HG02588 (cell line): Measurements from ENCODE around the gene IGFBP1.
"Not testable (repeated sequence)": the region's sequence is repeated elsewhere in the genome, so short reads cannot be mapped to it uniquely, and the experiment has no call there.

Experiments
- ATAC-seq: cut with Tn5 transposase; IDR thresholded peaks from one replicate; pipeline ENCODE4 v1.9.1; 2021; ENCODE audit warnings: mild to moderate bottlenecking, moderate library complexity; ENCODE audit not compliant: unreplicated experiment

The IGFBP1 gene

DNA sequence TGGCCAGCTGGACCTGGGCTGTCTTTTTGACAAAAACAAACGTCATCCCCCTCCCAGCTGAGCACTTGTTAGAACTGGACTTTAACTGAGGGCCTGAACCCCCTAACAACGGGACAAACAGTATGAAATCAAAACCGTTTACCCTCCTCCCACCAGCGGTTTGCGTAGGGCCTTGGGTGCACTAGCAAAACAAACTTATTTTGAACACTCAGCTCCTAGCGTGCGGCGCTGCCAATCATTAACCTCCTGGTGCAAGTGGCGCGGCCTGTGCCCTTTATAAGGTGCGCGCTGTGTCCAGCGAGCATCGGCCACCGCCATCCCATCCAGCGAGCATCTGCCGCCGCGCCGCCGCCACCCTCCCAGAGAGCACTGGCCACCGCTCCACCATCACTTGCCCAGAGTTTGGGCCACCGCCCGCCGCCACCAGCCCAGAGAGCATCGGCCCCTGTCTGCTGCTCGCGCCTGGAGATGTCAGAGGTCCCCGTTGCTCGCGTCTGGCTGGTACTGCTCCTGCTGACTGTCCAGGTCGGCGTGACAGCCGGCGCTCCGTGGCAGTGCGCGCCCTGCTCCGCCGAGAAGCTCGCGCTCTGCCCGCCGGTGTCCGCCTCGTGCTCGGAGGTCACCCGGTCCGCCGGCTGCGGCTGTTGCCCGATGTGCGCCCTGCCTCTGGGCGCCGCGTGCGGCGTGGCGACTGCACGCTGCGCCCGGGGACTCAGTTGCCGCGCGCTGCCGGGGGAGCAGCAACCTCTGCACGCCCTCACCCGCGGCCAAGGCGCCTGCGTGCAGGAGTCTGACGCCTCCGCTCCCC lies at the start of gene IGFBP1:
Gene IGFBP1, plus strand, starts transcription at position 304 of the 808 bp plus-strand sequence. Its CDS starts 165 bp downstream, at position 469.
- ATAC-seq, result no peak

DNA sequence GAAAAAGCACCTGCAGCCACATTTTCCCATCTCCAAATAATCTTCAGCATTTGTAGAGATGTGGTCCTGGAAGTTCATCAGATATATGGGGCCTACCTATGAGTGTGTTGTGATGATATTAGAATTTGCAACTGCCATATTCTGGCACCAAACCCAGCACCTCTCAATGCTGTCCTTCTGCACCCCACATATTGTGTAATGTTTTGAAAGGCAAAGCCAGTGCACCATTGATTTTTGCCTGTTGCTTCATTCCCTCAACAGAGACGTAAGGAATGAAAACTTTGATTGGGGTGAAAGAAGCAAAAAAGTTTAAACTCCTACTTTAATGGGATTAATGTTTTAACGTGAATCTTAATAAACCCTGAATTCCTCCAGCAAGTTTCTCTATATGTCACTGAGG lies 49.4 kb upstream of the IGFBP1 start:
- ATAC-seq, result not testable (repeated sequence)

DNA sequence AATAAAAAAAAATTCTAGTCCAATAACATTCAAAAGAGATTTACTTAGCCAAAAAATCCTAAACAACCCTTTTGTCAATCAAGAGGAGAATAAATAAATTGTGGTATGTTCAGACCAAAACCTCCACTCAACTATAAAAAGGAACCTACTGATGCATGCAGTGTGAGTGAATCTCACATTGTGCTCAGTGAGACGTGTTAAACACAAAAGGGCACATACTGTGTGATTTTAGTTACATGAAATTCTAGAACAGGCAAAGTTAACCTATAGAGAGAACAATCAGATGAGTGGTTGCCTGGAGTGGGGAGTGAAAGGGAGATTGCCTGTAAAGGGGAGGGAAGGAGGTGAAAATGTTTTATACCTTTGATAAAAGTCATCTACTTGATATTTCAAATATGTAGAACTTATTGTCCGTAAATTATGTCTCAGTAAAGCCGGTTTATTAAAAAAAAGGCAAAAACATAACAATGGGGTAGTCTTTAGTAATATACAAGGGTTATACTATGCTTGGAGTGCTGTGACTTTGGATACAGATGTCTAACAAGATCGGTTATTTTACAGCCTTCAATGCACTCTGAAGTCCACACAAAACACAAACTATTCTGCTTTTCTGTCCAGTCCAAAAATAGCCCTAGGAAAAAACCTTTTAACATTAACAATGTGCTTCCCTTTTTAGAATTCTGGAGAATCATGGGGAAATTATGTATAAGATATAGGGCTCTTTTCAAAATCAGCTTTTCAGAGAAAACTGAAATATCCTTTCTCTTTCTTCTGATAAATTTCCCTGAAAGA lies 46.2 kb upstream of the IGFBP1 start:
- not testable (repeated sequence) for ATAC-seq

DNA sequence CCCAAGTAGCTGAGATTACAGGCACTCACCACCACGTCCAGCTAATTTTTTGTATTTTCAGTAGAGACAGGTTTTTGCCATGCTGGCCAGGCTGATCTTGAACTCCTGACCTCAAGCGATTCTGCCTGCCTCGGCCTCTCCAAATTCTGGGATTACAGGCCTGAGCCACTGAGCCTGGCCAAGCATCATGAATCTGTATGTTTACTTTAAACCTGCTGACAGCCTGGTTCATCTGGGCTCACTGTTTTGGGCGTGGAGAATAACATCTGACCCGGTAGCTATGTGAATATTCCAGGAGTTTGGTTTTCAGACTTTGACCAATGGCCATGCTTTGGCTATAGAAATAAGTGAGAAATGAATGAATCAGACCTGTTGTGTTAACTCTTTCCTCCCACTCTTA lies 41.8 kb upstream of the IGFBP1 start:
- not testable (repeated sequence) for ATAC-seq

DNA sequence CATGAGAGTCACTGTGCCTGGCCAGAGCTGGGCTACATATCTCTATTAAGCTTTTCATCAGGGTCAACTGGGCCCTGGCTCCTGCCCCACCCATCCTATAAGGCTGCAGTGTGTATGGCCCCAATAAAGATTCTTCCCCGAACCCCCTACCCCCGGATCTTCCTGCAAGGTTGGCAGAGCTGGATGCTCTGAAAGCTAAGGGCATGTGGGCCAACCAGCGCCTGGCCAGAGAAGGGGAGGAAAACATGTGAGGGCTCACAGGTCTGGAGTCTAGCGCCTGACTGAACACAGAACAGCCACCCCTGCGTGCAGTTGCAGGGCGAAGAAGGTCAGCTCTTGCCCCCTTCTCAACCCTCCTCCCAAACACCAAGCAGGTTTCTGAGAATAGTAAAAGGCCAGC lies 39.6 kb upstream of the IGFBP1 start:
- not testable (repeated sequence) for ATAC-seq

DNA sequence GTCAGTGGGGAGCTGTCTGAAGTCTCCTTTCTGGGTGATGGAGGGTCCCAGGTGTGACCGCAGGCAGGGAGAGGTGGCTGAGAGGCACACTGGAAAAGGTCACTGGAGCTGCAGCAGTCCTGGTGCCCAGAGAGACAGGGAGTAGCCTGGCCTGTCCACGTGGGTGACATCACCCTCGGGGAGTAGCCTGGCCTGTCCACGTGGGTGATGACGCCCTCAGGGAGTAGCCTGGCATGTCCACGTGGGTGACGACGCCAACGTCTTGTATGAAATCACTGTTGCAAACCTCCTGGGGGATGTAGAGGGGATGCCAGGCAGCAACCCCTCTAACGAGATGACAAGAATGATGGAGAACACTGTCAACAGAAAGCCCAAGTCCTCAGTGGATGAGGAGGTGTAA lies 35.3 kb upstream of the IGFBP1 start:
- ATAC-seq, result not testable (repeated sequence)

DNA sequence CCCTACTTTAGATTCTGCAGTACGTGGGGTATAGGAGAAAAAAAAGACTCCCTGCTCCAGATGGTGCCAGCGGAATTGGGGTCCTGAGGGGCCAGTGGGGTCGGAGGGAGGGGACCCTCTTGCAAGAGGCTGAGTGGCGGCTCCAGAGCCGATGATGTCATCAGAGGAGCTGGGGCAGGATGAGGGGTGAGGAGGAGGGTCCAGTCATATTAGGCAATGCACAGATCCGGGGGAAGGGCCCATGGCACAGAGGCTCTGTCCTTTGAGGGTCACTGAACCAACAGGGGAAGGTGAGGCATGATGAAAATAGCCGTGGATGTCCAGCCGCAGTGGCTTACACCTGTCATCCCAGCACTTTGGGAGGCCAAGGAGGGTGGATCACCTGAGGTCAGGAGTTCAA lies 34.8 kb upstream of the IGFBP1 start:
- not testable (repeated sequence) for ATAC-seq

DNA sequence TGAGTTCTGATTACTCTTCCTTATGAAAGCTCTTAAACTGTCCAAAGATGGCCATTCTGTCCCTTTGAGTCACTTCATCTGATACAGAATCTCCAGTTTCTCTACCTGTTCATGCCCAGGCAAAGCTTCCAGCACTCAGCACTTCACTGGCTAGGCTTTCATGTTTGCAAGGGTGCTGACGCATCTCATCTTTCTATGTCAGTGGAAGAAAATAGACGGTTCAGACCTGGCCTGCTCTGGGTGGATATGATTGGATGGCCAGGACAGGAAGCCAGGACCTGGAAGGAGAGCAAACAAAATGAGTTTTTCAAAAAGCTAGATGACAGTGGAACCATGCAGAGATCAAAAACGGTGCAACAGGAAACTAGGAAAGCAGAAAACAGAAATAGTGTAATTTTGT lies 32.6 kb upstream of the IGFBP1 start:
- not testable (repeated sequence) for ATAC-seq

DNA sequence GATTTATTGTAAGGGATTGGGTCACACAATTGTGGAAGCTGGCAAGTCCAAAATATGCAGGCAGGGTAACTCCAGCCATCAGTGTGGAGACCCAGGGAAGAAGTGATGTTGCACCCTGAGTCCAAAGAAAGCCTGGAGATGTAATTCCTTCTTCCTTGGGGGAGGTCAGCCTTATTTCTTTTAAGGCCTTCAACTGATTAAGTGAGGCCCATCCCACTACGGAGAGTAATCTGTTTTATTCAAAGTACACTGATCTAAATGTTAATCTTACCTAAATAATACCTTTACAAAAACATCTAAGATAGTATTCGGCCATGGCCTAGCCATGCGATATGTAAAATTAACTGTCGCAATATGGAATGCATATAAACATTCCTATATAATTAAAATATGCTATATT lies 31.4 kb upstream of the IGFBP1 start:
- not testable (repeated sequence) for ATAC-seq

DNA sequence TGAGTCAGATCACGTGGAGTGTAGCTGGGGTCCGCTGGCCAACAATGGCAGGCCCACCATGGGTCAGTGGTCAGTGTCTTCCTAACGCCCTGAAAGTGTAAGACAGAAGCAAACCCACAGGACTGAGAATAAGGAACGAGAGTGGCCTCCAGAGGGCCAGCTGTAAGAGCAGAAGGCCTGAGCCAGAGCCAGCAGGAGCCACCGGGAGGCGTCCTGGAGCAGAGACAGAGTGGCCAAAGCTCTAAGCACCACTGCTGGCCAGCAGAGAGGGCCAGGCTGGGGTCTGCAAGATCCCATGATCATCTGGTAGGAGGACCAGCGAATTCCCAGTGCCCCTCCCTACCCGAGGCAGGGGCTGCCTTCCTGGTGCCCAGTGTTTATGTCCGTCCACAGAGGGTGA lies 24.6 kb upstream of the IGFBP1 start:
- no peak for ATAC-seq

DNA sequence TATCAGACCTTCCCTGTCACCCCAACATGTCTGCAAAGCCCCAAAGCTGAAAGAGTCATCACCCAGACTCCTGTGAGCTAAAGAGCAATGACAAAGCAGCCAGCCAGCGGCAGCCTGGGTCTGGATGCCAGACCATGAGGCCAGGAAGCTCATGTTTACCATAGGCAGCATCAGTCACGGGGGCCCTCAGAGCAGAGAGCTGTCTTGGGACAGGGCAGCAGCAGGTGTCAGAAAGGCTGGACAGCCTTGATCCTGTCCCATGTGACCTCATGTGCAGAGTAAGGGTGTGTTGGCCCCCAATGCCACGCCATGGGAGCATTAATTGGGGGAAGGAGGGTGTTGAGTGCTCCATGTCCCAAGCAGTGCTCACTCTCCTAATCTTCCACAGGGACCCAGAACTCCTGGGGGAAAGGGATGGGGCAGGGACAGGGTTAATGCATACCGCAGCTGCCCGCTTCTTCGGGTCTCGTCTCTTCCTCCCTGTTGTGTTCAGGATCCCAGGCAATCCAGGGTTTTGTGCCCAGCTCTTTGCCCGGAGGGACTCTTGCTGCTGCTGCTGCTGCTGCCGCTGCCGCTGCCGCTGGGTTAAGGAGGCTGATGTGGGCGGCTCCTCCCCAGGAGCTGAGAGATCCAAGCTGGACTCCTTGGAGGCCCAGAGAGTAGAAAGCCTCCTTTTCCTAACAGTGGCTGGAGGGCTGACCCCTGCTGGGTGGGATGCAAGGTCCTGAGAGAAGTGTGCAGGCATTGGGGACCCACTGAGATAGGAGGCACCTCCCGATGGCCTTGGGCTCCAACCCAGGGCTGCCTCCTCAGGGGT lies 22.5 kb upstream of the IGFBP1 start:
- no peak for ATAC-seq

DNA sequence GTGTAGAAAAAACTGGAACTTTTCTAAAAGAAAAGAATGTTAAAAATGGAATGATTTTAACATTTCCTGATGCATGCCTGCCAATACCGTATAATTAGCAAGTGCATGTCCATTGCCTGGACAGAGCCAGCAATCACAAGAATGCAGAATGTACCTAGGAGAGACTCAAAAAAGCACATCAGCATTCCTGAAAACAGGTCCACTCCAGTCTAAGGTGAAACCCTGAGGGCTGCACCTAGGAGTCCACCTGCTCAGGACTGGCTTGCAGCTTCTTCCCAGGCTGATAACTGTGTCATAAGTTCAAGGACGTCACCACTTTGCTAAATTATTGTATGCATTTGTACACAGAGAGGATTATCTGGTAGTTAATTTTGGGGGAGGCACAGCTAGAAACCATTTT lies 20.8 kb upstream of the IGFBP1 start:
- no peak for ATAC-seq

DNA sequence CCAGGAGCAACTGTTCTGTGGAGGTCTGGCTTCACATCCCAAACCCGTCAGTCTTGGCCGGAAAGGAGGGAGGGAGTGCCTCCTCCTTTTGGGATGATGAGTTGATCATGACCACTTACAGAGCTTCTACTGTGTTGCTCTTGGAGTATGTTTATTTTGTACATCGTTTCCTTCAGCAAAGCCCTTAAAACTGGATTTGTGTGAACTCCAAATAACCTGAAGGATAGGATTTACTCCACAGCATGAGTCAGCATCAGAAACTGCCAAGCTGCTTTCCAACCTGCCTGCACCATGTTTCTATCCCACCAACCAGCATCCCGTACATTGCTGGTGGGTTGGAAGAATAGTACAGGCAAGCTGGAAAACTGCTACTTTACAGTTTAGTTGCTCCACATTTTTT lies 18.9 kb upstream of the IGFBP1 start:
- ATAC-seq, result no peak

DNA sequence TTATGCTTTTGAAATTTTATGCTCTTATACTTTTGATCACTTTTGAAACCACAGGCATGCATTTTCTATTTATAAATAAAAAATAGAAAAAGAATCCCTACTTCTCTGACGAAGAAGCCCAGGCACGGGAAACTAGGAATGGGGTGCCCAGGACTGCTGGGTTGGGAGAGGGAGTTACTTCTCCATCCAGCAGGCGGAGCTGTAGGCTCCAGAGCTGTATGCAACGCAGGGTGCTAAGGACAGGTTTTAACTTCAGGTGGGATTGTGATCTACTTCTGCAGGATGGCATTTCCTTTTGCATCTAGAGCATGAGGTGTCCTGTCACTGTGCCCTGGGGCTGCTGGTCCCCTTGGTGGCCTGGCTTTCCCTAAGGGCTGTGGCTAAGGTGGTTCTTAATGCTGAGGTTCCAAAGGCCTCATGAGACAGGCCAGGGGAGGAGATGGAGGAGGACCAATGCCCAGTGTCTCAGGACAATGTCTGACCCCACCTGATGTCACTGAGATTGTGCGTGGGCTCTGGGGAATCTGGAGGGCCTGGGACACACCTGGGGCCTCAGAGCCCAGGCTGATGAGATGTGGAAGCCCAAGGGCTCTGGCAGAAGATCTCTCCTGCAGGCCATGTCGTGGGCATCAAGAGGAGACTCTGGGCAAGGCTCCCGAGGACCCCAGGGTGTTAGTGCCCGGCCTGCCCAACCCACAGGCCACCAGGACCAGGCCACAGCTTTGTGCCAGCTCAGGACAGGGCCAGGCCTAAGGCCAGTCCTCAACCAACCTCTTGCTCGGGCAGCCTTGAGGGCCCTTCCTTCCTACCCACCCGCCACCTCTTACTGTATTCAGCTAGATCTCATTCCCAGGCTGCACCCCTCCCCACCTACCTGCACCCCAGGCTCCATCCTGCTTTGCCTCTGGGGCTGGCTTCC lies 15.9 kb upstream of the IGFBP1 start:
- no peak for ATAC-seq

DNA sequence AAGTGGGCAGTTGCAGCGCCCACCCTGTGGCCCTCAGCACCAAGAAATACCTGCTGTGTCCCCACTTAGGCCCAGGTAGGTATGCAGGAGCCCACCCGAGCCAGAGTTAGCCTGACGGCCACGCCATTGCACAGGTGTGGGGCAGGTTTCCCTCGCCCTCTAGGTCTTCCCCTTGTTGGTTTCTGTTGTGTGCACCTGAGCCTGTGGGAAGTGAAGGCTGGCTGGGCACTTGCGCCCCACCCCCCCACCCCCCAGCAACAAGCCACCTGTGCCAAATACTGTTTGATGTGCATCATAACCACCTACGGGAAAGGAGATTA lies 15.3 kb upstream of the IGFBP1 start, which contains the start of gene CCDC201:
Gene CCDC201, minus strand, starts transcription at position 48 of the 320 bp plus-strand sequence. CDS start 75 bp downstream, outside the sequence.
- ATAC-seq, result no peak

DNA sequence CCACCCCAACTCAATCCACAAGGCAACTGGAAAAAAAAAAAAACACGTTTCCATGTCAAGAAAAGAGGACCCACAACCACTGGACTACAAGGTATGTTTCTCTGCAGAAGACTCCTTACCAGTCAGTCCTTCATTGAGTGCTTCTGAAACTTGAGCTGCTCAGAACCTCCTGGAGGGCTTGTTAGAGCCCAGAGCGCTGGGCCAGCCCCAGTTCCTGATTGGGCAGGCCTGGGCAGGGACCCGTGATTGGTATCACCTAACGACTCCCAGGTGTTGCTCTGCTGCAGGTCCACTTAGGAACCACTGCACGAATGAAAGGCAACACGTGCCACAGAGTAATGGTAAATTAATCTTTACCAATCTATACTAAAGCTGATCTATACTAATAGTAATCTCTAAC lies 14.9 kb upstream of the IGFBP1 start:
- ATAC-seq, result no peak

DNA sequence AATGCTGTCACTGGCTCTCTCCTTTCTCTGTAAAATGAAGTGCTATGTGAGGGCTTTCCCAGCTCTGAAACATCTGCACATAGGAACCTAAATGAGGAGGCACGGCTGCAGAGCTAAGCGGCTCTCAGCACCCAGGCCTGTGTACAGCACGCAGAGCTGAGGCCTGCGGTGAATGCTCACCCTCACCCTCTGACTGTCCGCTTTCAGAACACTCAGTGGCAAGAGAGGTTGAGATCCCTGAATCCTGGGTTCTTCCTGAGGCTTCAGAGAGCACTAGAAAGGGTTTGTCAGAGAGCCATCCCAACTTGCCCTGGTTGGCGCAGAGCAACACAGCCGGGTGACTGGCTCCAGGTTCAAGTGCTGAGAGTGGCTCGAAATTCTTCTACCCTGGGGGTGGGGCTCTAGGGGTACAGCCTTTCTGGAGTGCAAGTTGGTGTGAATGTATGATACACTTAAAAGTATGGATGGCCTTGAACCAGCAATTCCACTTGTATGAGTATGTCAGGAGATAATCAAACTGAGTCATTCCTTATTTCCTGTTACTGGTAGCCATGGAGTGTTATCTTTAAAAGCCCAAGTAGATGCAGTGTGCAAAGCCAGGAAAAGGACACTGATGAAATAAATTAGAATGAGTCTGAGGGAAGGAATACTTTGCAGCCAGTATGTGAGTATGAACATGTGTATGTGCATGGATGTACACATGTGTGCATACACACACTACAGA lies 13.7 kb upstream of the IGFBP1 start:
- ATAC-seq, result no peak

DNA sequence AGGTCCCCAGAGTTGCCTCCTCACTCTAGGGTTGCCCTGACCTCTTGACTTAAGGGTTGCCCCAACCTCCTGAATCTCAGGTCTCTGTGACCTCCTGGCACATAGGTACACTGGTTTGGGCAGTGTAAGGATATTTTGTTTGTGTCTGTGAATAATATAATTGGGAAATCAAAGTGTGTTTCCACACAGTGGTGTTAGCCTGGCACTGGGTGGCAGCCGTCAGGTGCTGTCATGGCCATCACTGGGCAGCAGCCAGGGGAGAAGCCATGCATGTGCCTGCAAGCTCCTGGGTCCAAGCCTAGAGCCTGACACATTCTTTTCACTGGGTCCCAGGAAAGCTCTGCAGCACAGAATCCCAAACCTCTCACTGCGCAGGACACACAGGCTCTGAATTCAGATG lies 11.8 kb upstream of the IGFBP1 start:
- ATAC-seq, result no peak

DNA sequence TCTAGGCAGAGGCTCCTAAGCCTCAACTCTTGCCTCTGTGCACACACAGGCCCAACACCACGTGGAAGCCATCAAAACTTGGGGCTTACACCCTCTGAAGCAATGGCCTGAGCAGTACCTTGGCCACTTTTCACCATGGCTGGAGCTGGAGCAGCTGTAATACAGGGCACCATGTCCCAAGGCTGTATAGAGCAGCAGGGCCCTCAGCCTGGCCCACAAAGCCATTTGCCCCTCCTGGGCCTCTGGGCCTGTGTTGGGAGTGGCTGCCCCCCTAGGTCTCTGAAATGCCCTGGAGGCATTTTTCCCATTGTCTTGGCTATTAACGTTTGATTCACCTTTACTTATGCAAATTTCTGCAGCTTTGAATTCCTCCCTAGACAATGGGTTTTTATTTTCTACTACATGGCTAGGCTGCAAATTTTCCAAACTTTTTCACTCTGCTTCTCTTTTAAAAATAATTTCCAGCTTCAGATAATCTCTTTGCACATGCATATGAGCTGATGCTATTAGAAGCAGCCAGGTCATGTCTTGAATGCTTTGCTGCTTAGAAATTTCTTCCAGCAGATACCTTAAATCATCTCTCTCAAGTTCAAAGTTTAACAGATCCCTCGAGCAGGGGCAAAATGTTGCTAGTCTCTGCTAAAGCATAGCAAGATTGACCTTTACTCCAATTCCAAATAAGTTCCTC lies 9.7 kb upstream of the IGFBP1 start:
- no peak for ATAC-seq
